Left ventricle myocardium inferior (tissue), 1 donor: ENCODE measurements around the gene ARHGDIA. TPM values are rescaled to one million over a fixed set of nuclear protein-coding genes. Genes with fewer than 3 reads are reported as not detected.

ENCODE experiments used
- DNase-seq: peaks from one replicate; pipeline ENCODE4 v3.0.0-alpha.2; 2020
- H3K27ac ChIP-seq: fragments of 200-600 bp; replicated peaks from 2 replicates; pipeline ENCODE4 v1.8.0; 2021
- H3K27me3 ChIP-seq: fragments of 200-600 bp; 2 replicates; pipeline ENCODE4 v1.8.0; 2021; ENCODE audit warnings: low read depth
- H3K36me3 ChIP-seq: fragments of 200-600 bp; 2 replicates; pipeline ENCODE4 v1.8.0; 2021
- H3K4me1 ChIP-seq: fragments of 200-600 bp; 2 replicates; pipeline ENCODE4 v1.8.0; 2021
- H3K4me3 ChIP-seq: fragments of 200-600 bp; 2 replicates; pipeline ENCODE4 v1.8.0; 2021; ENCODE audit warnings: mild to moderate bottlenecking, moderate library complexity
- H3K9me3 ChIP-seq: fragments of 200-600 bp; replicated peaks from 2 replicates; pipeline ENCODE4 v1.8.0; 2021
- intact Hi-C: fragments of 100-400 bp; cut with micrococcal nuclease; formaldehyde crosslinking; loops from one replicate; pipeline ENCODE4 v1.11.0; 2022
- total RNA-seq: library from RNA; stranded (reverse); fragmentation: NEBNext Ultra II Directional; extraction: Animal tissue kit (Norgen Biotek cat#: 25700); gene quantifications from one replicate; pipeline ENCODE4 v1.2.1, GENCODE V29; 2021
- TF ChIP-seq, protein P1 (sequence below): fragments of 200-600 bp; IDR thresholded peaks from 2 replicates; pipeline ENCODE4 v1.8.0; 2021; ENCODE audit warnings: antibody characterized with exemption, mild to moderate bottlenecking, borderline replicate concordance
- donor health status: DM: no; HTN: yes; CAD: no; lungs with severe emphysema.

ARHGDIA gene
- total RNA-seq, 1 donor from 2014 or later = 95.1 TPM

DNA sequence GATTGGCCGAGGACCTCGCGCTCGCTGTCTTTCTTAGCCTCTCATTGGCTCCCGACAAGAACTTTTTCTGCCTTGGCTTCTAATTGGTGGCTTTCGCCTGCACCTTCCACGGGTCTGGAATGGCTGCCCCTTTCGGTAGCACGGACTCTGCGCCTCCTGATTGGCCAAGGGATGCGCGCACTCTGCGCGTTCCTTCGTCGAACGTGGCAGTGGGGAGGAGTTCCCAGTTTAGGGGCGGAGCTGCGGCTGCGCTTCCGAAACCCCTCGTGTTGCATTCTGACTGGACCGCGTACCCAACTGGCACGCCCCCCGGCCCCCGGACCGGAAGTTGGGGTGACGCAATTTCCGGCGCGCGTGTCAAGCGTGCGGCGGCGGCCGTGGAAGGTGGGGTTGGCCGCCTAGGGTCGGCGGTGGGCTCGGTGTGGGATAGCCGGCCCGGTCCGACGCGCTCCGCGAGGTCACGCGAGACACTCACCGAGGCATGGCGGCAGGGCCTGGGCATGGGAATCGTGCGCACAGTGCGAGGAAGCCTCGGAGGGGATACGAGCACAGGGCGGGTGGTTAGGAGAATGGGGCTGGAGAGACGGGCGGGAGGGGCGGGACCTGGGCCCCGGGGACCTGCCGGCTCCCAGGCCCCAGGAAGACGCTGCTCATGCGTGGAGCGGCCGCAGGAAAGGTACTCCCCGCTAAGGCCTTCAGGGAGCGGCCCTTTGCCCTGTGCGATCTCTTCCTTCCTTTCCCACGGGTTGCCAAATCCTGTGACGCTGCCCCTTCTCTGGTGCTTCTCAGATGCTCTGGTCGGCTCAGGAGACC, 10.2 kb downstream of the ARHGDIA start:
- Histone ChIP-seq H3K4me1 (peaks cover 77% of the 10 kb centered on the region), H3K36me3 (peaks cover 35% of the 10 kb centered on the region), H3K27me3 (no peaks in the 10 kb centered on the region), H3K27ac (peak overlapping the region; percentile 97), H3K4me3 (peak overlapping the region; percentile 81), H3K9me3 (no peaks in the 10 kb centered on the region)
- TF ChIP-seq, protein P1, sequence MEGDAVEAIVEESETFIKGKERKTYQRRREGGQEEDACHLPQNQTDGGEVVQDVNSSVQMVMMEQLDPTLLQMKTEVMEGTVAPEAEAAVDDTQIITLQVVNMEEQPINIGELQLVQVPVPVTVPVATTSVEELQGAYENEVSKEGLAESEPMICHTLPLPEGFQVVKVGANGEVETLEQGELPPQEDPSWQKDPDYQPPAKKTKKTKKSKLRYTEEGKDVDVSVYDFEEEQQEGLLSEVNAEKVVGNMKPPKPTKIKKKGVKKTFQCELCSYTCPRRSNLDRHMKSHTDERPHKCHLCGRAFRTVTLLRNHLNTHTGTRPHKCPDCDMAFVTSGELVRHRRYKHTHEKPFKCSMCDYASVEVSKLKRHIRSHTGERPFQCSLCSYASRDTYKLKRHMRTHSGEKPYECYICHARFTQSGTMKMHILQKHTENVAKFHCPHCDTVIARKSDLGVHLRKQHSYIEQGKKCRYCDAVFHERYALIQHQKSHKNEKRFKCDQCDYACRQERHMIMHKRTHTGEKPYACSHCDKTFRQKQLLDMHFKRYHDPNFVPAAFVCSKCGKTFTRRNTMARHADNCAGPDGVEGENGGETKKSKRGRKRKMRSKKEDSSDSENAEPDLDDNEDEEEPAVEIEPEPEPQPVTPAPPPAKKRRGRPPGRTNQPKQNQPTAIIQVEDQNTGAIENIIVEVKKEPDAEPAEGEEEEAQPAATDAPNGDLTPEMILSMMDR = peak; percentile 50
- peak; percentile 99 for DNase-seq
- intact Hi-C loops = no loop called here

DNA sequence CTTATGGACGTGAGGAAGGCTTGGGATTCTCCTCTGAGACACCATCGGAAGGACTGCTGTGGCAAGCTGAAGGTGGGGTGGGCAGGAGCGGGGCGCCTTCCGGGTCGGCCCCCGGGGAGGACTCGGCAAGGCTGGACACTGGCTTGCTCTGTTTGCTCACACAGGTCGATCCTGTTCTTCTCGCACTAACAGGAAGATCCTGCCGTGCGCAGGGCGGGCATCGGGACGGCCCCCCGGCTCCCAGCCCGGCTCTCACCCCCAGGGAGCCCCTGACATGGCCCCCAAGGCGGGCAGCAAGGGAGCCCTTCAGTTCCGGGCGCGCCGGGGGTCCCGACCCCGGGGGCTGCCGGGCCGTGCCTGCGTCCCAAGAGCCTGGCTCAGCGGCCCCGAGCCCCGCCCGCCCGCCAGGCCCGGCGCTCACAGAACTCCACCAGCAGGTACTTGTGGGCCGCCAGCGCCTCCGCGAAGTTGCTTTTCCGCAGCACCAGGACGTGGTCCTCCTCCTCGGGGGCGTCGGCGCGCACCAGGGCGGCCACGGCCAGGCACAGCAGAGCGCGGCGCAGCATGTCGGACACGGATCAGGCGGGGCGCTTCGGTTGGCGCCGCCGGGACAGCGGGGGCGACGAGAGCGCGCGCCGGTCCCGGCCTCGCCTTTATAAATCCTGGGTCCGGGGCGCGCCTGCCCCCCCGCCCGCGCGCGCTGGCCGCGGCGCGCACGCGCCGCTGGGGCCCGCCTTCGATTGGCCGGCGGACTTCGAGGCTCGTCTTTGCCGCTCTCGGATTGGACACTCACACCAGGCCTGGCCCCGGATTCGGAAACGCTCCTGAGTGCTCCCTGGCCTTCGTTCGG, 11.0 kb downstream of the ARHGDIA start, which contains the start of gene P4HB:
P4HB (minus strand) TSS at position 630 of the 850 bp plus-strand sequence; CDS start at position 566, 64 bp downstream.
- Histone ChIP-seq H3K9me3 (no peaks in the 10 kb centered on the region), H3K27ac (peak within 1 kb of the TSS; percentile 97), H3K4me1 (peaks cover 78% of the 10 kb centered on the region), H3K36me3 (peaks cover 34% of the 10 kb centered on the region), H3K27me3 (no peaks in the 10 kb centered on the region), H3K4me3 (peak within 1 kb of the TSS; percentile 91)
- no peak for DNase-seq
- intact Hi-C loops = no loop called here
- TF ChIP-seq, protein P1 = no peak

- intact Hi-C loops = no loop called here
- DNase-seq = no peak
- Histone ChIP-seq H3K27ac (peak overlapping the region; percentile 97), H3K36me3 (peaks cover 42% of the 10 kb centered on the region), H3K9me3 (no peaks in the 10 kb centered on the region), H3K4me3 (peak overlapping the region; percentile 91), H3K27me3 (no peaks in the 10 kb centered on the region), H3K4me1 (peaks cover 87% of the 10 kb centered on the region)
- TF ChIP-seq, protein P1 = no peak
Observed at GRCh38 chr17:81858967-81859905, 11.9 kb downstream of the ARHGDIA start.

GRCh38 chr17:81858170-81858966, 12.8 kb downstream of the ARHGDIA start:
- Histone ChIP-seq H3K4me1 (peaks cover 82% of the 10 kb centered on the region), H3K36me3 (peaks cover 51% of the 10 kb centered on the region), H3K27ac (no peak overlapping the region), H3K27me3 (no peaks in the 10 kb centered on the region), H3K9me3 (no peaks in the 10 kb centered on the region), H3K4me3 (peak overlapping the region; percentile 91)
- intact Hi-C loops = no loop called here
- TF ChIP-seq, protein P1 = no peak
- DNase-seq = no peak
